ENCODE measurements around the gene ZBTB7A. TPM values are rescaled to one million over a fixed set of nuclear protein-coding genes. Genes with fewer than 3 reads are reported as not detected.

ZBTB7A gene
- total and polyA plus RNA-seq, 2 experiments from 2014 or later = 17.8 to 41.3 TPM

DNA sequence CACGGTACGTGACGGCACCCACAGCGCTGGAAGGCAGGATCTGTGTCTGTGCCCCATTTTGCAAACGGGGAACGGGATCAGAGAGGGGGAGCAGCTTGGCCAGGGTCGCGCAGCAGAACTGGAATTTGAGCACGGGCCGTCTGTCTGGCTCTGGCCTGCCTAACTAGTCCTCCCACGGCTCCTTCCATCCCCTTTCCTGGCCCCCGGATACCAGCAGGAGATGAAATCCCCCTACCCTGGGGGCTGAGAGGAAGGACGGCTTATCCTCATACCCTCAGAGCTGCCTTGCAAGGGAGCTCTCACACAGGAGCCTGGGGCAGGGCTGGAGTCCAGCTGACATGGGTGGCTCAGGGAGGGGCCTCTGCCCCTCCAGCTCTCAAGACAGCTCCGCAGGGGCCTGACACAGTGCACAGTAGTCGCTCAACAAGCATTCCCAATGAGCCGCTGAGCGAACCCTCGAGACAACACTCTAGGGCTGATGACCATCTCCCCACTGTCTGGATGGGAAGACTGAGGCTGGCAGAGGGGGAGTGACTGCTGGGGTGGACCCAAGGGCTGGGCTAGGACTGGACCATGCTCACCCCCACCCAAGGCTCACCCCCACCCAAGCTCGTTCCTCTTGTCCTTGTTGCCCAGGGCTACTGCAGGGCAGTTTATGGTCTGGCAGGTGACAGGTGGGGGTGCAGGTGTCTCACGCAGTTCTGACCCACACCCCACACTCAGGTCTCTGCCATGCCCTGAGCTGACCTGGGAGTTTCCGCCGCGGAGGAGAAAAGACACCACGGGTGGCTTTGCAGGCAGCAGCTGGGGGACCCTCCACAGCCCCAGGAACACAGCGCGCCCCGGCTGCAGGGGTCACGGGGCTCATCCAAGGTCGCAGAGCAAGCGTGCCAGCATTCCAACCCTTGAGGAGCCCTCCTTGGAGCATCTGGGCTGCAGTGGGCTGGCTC is 4.0 kb downstream of the ZBTB7A start:
- Histone ChIP-seq H3K36me3 (ENCODE audit: low read depth) (no peaks in the 10 kb centered on the region), H2AFZ (no peak overlapping the region), H3K4me2 (ENCODE audit: unreplicated experiment) (peak overlapping the region; percentile 77), H4K20me1 (ENCODE audit: insufficient read depth) (peaks cover 3% of the 10 kb centered on the region; the same call in 1 of the 2 replicates), H3K27ac (peak overlapping the region; percentile 95; the same call in 1 of the 2 replicates), H3K27me3 (replicated peaks; ENCODE audit: insufficient read depth) (no peaks in the 10 kb centered on the region), H3F3A (ENCODE audit: insufficient read depth) (peaks cover 6% of the 10 kb centered on the region; the same call in 1 of the 2 replicates), H3K79me2 (ENCODE audit: insufficient read depth) (peaks cover 73% of the 10 kb centered on the region), H3K4me3 (peak overlapping the region; percentile 82), H3K4me1 (ENCODE audit: insufficient read depth) (peaks cover 50% of the 10 kb centered on the region), H3K9me3 (ENCODE audit: low read depth) (no peaks in the 10 kb centered on the region), H3K9me2 (ENCODE audit: insufficient read depth) (no peaks in the 10 kb centered on the region), H3K9ac (peak overlapping the region; percentile 85; the same call in 1 of the 2 replicates)
- 48 to 52% methylated on average over 28 to 29 of the region's 30 CpGs for WGBS, 2 experiments (ENCODE audit: low coverage in 1 of 2, low lambda C conversion rate in 2 of 2, missing lambda C conversion rate in 2 of 2)
- in situ Hi-C loops (cut with MboI) = no loop called here
- peak; percentile 36 for DNase-seq
- TF ChIP-seq EZH2 (IDR thresholded peaks at IDR 0.05; ENCODE audit: insufficient read depth, poor library complexity, severe bottlenecking) (no peak), EZH2phosphoT487 (IDR thresholded peaks at IDR 0.05; ENCODE audit: insufficient read depth, low read depth) (no peak)

DNA sequence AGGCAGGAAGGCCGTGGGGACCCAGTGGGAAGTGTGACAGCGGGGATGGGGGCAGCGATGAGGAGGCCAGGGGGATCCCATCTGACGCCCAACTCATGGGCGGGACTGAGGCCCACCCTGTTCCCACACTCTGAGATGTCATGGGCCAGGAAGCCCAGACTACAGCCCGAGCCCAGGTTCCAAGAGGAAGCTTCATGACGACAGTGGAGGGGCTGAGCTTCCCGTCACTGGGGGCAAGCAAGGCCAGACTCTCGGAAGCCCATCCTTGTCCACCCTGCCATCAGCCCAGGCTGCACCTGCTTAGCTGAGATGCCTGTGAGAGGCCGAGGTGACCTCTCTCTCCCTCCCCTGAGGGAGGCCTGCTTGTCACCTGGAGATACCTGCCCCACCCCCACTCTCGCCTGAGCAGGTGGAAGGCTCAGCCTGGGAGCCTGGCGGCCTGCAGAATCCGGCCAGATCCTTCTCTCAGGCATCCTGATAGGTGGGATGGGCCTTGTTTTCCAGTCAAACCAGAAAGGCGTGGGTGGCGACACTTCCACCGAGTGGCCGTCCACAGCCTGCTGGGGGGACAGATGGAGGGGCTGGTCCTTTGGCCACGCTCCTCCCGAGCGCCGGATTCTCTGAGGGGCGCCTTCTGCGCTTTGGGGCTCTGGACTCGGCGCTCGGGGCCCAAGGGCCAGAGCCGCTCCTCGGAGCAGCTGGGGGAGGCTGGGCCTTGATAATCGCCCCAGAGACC is 4.8 kb downstream of the ZBTB7A start:
- Histone ChIP-seq H3K9me3 (ENCODE audit: low read depth) (no peaks in the 10 kb centered on the region), H3K27me3 (replicated peaks; ENCODE audit: insufficient read depth) (no peaks in the 10 kb centered on the region), H3K36me3 (ENCODE audit: low read depth) (no peaks in the 10 kb centered on the region), H3K4me1 (ENCODE audit: insufficient read depth) (peaks cover 51% of the 10 kb centered on the region), H3K4me3 (peak overlapping the region; percentile 82), H3F3A (ENCODE audit: insufficient read depth) (peaks cover 14% of the 10 kb centered on the region), H4K20me1 (ENCODE audit: insufficient read depth) (peaks cover 3% of the 10 kb centered on the region; the same call in 1 of the 2 replicates), H2AFZ (no peak overlapping the region), H3K9ac (peak overlapping the region; percentile 85), H3K9me2 (ENCODE audit: insufficient read depth) (no peaks in the 10 kb centered on the region), H3K27ac (peak overlapping the region; percentile 95), H3K4me2 (ENCODE audit: unreplicated experiment) (peak overlapping the region; percentile 77), H3K79me2 (ENCODE audit: insufficient read depth) (peaks cover 82% of the 10 kb centered on the region)
- peak; percentile 39 for DNase-seq
- TF ChIP-seq EZH2phosphoT487 (IDR thresholded peaks at IDR 0.05; ENCODE audit: insufficient read depth, low read depth) (no peak), EZH2 (IDR thresholded peaks at IDR 0.05; ENCODE audit: insufficient read depth, poor library complexity, severe bottlenecking) (no peak)
- 53 to 58% methylated on average over 25 to 29 of the region's 29 CpGs for WGBS, 2 experiments (ENCODE audit: low coverage in 1 of 2, low lambda C conversion rate in 2 of 2, missing lambda C conversion rate in 2 of 2)
- in situ Hi-C loops (cut with MboI) = no loop called here

DNA sequence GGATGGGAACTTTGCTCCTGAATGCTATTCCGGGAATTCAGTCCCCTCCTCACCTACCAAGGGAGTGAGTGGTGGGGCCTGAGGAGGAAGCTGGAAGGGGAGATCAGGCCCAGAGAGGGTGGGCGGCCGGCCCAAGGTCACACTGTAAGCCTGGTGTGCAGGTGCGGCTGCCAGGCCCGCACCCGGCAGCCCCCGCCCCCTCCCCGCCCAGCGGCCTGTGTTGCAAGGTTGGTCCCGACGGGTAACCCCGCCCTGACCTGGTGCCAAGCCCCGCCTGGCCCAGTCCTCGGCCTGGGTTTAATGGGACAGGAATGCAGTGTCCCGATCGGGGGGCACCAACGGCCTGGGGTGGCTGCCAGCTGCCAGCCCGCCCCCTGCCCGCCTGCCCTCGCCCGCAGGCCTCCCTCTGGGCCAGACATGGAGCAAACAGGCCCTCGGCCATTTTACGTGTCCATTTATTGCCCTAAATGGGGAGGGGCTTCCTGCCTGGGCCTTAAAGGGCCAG is 5.5 kb downstream of the ZBTB7A start:
- Histone ChIP-seq H2AFZ (no peak overlapping the region), H3K4me3 (peak overlapping the region; percentile 82), H3K4me2 (ENCODE audit: unreplicated experiment) (peak overlapping the region; percentile 77), H3K4me1 (ENCODE audit: insufficient read depth) (peaks cover 51% of the 10 kb centered on the region), H4K20me1 (ENCODE audit: insufficient read depth) (peaks cover 3% of the 10 kb centered on the region; the same call in 1 of the 2 replicates), H3K9me2 (ENCODE audit: insufficient read depth) (no peaks in the 10 kb centered on the region), H3F3A (ENCODE audit: insufficient read depth) (peaks cover 15% of the 10 kb centered on the region), H3K9ac (peak overlapping the region; percentile 85), H3K9me3 (ENCODE audit: low read depth) (no peaks in the 10 kb centered on the region), H3K79me2 (ENCODE audit: insufficient read depth) (peaks cover 88% of the 10 kb centered on the region), H3K27me3 (replicated peaks; ENCODE audit: insufficient read depth) (no peaks in the 10 kb centered on the region), H3K27ac (peak overlapping the region; percentile 95), H3K36me3 (ENCODE audit: low read depth) (no peaks in the 10 kb centered on the region)
- in situ Hi-C loops (cut with MboI) = no loop called here
- 9 to 18% methylated on average over 8 to 22 of the region's 23 CpGs for WGBS, 2 experiments (ENCODE audit: low coverage in 1 of 2, low lambda C conversion rate in 2 of 2, missing lambda C conversion rate in 2 of 2)
- peak; percentile 81 for DNase-seq
- TF ChIP-seq EZH2phosphoT487 (IDR thresholded peaks at IDR 0.05; ENCODE audit: insufficient read depth, low read depth) (no peak), EZH2 (IDR thresholded peaks at IDR 0.05; ENCODE audit: insufficient read depth, poor library complexity, severe bottlenecking) (no peak)

DNA sequence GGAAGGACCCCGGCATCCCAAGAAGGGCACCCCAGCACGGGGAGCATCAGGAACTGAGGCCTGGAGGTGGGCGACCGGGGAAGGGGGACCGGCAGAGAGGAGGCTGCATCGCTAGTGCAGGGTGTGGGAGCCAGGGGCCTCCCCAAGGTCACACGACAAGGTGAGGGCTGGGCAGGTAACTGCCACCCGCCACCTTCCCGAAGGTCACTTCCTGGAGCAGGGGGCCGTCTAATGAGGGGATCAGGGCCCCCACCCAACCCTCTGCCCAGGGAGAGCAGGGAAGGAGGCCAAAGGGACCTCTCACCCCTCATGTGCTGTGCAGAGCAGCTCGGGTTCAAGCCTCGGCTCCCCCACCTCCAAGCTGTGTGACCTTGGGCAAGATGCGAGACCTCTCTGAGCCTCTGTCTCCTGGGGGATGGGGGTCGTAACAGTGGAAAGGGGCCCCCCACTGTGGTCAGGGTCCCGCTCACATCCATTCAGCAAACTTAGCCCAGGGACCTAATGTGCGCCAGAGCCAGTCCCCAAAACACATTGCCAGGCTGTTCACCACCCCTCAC is 6.0 kb downstream of the ZBTB7A start:
- Histone ChIP-seq H3K27me3 (replicated peaks; ENCODE audit: insufficient read depth) (no peaks in the 10 kb centered on the region), H3K9ac (peak overlapping the region; percentile 85), H3K36me3 (ENCODE audit: low read depth) (no peaks in the 10 kb centered on the region), H3K9me2 (ENCODE audit: insufficient read depth) (no peaks in the 10 kb centered on the region), H4K20me1 (ENCODE audit: insufficient read depth) (peaks cover 3% of the 10 kb centered on the region; the same call in 1 of the 2 replicates), H3K79me2 (ENCODE audit: insufficient read depth) (peaks cover 93% of the 10 kb centered on the region), H2AFZ (no peak overlapping the region), H3F3A (ENCODE audit: insufficient read depth) (peaks cover 20% of the 10 kb centered on the region), H3K27ac (peak overlapping the region; percentile 95), H3K4me3 (peak overlapping the region; percentile 82), H3K4me1 (ENCODE audit: insufficient read depth) (peaks cover 51% of the 10 kb centered on the region), H3K9me3 (ENCODE audit: low read depth) (no peaks in the 10 kb centered on the region), H3K4me2 (ENCODE audit: unreplicated experiment) (peak overlapping the region; percentile 77)
- WGBS, 2 experiments (ENCODE audit: low coverage in 1 of 2, low lambda C conversion rate in 2 of 2, missing lambda C conversion rate in 2 of 2) = 54 to 59% methylated on average over 14 to 16 of the region's 16 CpGs
- in situ Hi-C loops (cut with MboI) = no loop called here
- no peak for TF ChIP-seq EZH2phosphoT487 (IDR thresholded peaks at IDR 0.05; ENCODE audit: insufficient read depth, low read depth)
- TF ChIP-seq EZH2 (IDR thresholded peaks at IDR 0.05; ENCODE audit: insufficient read depth, poor library complexity, severe bottlenecking) = no peak
- no peak for DNase-seq
